Fibroblast of lung (primary cell): ENCODE measurements around the gene EPHA8. TPM values are rescaled to one million over a fixed set of nuclear protein-coding genes. Genes with fewer than 3 reads are reported as not detected.

Experiments
- DNase-seq, 2 donors: peaks; one replicate each; pipeline versions ENCODE4 v3.0.0 to v3.0.0-alpha.2; 2010; ENCODE audit warnings: low read depth in 2 of 2
- H2AFZ ChIP-seq: 2 replicates; pipeline ENCODE4 v1.5.1; 2012; ENCODE audit warnings: low read length, control low read depth, inconsistent platforms
- H3K27ac ChIP-seq: 2 replicates; pipeline ENCODE4 v1.5.1; 2011; ENCODE audit warnings: low read length, control low read depth; ENCODE audit not compliant: insufficient read depth
- H3K27me3 ChIP-seq: 2 replicates; pipeline ENCODE4 v1.5.1; 2011; ENCODE audit warnings: mild to moderate bottlenecking, low read length; ENCODE audit not compliant: control insufficient read depth, insufficient read depth
- H3K36me3 ChIP-seq: 2 replicates; pipeline ENCODE4 v1.5.1; 2011; ENCODE audit warnings: low read length; ENCODE audit not compliant: control insufficient read depth, insufficient read depth
- H3K4me1 ChIP-seq: 2 replicates; pipeline ENCODE4 v1.5.1; 2011; ENCODE audit warnings: low read length; ENCODE audit not compliant: control insufficient read depth, insufficient read depth; ENCODE audit errors: extremely low read depth
- H3K4me2 ChIP-seq: 2 replicates; pipeline ENCODE4 v1.5.1; 2011; ENCODE audit warnings: low read length, control low read depth; ENCODE audit not compliant: insufficient read depth; ENCODE audit errors: extremely low read depth
- H3K4me3 ChIP-seq, 4 experiments: fragments of 200-600 bp in 1 of 4; sonication (generic) in 1 of 4; replicated peaks in 1 of 4; 2 replicates each; pipeline ENCODE4 v1.5.1; 2011 to 2016; ENCODE audit warnings: low read length in 4 of 4, low read depth in 3 of 4, mild to moderate bottlenecking in 3 of 4, control low read depth in 2 of 4, inconsistent platforms in 1 of 4, mixed read lengths in 1 of 4; ENCODE audit not compliant: insufficient read depth in 1 of 4; ENCODE audit errors: control extremely low read depth in 1 of 4
- H3K79me2 ChIP-seq: 2 replicates; pipeline ENCODE4 v1.5.1; 2012; ENCODE audit warnings: mild to moderate bottlenecking, low read length, inconsistent platforms; ENCODE audit not compliant: control insufficient read depth, insufficient read depth
- H3K9ac ChIP-seq: 2 replicates; pipeline ENCODE4 v1.5.1; 2011; ENCODE audit warnings: mild to moderate bottlenecking, low read length, control low read depth; ENCODE audit not compliant: insufficient read depth
- H3K9me3 ChIP-seq: 2 replicates; pipeline ENCODE4 v1.5.1; 2012; ENCODE audit warnings: low read depth, low read length; ENCODE audit not compliant: control insufficient read depth, insufficient read depth
- H4K20me1 ChIP-seq: 2 replicates; pipeline ENCODE4 v1.5.1; 2011; ENCODE audit warnings: low read length; ENCODE audit not compliant: control insufficient read depth, insufficient read depth; ENCODE audit errors: extremely low read depth
- EZH2 ChIP-seq: IDR thresholded peaks from 2 replicates; pipeline ENCODE4 v1.5.1; 2012; ENCODE audit warnings: low read length, control low read depth, mild to moderate bottlenecking; ENCODE audit errors: missing control alignments
- polyA plus RNA-seq, 2 donors: library from polyadenylated mRNA; depleted of rRNA in 1 of 2; stranded (reverse) in 1 of 2; unstranded in 1 of 2; fragments of >200 nt; gene quantifications; 2 replicates each; pipeline ENCODE4 v1.2.1, GENCODE V29; 2011 to 2012; ENCODE audit warnings: missing spikeins in 1 of 2
- total RNA-seq: library from RNA; depleted of rRNA; stranded (reverse); fragments of >200 nt; gene quantifications from 2 replicates; pipeline ENCODE4 v1.2.1, GENCODE V29; 2014
- TF ChIP-seq, protein P1 (sequence below), 2 donors: IDR thresholded peaks in 1 of 2; conservative IDR thresholded peaks in 1 of 2; 1 replicate in 1 of 2; 2 replicates in 1 of 2; pipeline ENCODE4 v1.5.1; 2011 to 2012; ENCODE audit warnings: low read length in 2 of 2, control low read depth in 1 of 2, inconsistent platforms in 1 of 2, low read depth in 1 of 2, mild to moderate bottlenecking in 1 of 2

The EPHA8 gene
- total and polyA plus RNA-seq, 2 donors (not counting 1 experiment from before 2014, with no cell fraction given): not detected

DNA sequence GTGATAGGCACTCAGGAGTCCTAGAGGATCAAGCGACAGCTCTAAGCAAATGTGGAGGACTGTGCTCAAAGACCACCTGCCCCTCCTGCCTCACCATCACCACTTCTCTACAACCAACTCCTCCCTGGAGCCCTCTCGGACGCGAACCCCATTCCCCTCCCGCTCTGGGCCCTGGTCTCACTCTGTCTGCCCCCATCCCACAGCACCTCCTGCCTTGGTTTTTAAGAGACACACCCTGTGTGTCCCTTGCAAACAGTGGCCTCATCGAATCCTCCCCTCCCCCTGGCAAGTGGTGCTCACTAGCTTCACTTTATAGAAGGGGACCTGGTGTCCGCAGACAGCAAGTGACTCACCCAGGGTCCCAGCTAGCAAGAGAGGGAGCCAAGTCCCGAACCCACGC is 28.8 kb downstream of the EPHA8 start:
- H3K27me3 ChIP-seq: peaks cover 9% of the 10 kb centered on the region

DNA sequence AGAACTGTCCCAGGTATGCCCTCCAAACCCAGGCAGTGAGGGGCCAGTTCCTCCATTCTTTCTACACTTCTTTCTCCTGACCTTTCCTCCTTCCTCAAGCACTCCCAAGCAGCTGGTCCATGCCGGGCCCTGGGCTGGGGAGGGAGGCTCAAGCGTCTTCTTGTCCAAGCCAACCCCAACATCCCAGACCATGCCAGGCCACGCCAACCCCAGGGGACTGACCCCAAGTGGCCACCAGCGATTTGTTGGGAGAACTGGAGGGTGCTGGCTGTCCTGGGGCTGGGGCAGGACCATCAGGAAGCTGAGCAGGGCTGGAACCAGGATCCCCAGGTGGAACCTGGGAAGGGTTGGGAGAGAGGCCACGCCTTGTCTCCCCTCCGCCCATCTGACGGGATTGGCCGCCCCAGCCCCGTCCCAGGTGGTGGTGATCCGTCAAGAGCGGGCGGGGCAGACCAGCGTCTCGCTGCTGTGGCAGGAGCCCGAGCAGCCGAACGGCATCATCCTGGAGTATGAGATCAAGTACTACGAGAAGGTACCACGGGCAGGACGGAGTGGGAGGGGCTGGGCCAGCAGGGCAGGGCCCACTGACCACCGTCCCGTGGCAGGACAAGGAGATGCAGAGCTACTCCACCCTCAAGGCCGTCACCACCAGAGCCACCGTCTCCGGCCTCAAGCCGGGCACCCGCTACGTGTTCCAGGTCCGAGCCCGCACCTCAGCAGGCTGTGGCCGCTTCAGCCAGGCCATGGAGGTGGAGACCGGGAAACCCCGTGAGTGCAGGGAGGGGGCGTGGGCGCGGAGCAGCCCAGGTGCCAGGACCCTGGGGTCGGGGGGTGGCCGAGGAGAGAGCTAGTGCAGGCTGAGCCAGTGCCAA is 29.9 kb downstream of the EPHA8 start:
- no peaks in the 10 kb centered on the region for H4K20me1 ChIP-seq
- H3K79me2 ChIP-seq: no peaks in the 10 kb centered on the region
- H3K4me1 ChIP-seq: no peaks in the 10 kb centered on the region
- no peak for DNase-seq
- TF ChIP-seq EZH2: no peak
- TF ChIP-seq, protein P1, sequence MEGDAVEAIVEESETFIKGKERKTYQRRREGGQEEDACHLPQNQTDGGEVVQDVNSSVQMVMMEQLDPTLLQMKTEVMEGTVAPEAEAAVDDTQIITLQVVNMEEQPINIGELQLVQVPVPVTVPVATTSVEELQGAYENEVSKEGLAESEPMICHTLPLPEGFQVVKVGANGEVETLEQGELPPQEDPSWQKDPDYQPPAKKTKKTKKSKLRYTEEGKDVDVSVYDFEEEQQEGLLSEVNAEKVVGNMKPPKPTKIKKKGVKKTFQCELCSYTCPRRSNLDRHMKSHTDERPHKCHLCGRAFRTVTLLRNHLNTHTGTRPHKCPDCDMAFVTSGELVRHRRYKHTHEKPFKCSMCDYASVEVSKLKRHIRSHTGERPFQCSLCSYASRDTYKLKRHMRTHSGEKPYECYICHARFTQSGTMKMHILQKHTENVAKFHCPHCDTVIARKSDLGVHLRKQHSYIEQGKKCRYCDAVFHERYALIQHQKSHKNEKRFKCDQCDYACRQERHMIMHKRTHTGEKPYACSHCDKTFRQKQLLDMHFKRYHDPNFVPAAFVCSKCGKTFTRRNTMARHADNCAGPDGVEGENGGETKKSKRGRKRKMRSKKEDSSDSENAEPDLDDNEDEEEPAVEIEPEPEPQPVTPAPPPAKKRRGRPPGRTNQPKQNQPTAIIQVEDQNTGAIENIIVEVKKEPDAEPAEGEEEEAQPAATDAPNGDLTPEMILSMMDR (conservative IDR thresholded peaks at IDR 0.05 in 1 of 2, IDR thresholded peaks at IDR 0.05 in 1 of 2; ENCODE audit: low read depth in 1 of 2, low read length in 2 of 2): no peak
- no peaks in the 10 kb centered on the region for H3K36me3 ChIP-seq
- H3K9me3 ChIP-seq: no peaks in the 10 kb centered on the region
- no peak overlapping the region for H2AFZ ChIP-seq
- H3K4me2 ChIP-seq: no peak overlapping the region
- H3K27me3 ChIP-seq: peaks cover 10% of the 10 kb centered on the region
- no peak overlapping the region for H3K27ac ChIP-seq
- no peak overlapping the region for H3K4me3 ChIP-seq
- H3K9ac ChIP-seq: no peak overlapping the region

More for the DNA sequence above, 28.8 kb downstream of the EPHA8 start:
- Histone ChIP-seq H3K36me3 (no peaks in the 10 kb centered on the region), H3K9ac (no peak overlapping the region), H3K4me1 (no peaks in the 10 kb centered on the region), H3K4me2 (no peak overlapping the region), H2AFZ (no peak overlapping the region), H3K27ac (no peak overlapping the region), H3K79me2 (no peaks in the 10 kb centered on the region), H4K20me1 (no peaks in the 10 kb centered on the region), H3K9me3 (no peaks in the 10 kb centered on the region), H3K4me3 (no peak overlapping the region)
- DNase-seq: no peak
- no peak for TF ChIP-seq EZH2
- TF ChIP-seq, protein P1 (conservative IDR thresholded peaks at IDR 0.05 in 1 of 2, IDR thresholded peaks at IDR 0.05 in 1 of 2; ENCODE audit: low read depth in 1 of 2, low read length in 2 of 2): no peak

DNA sequence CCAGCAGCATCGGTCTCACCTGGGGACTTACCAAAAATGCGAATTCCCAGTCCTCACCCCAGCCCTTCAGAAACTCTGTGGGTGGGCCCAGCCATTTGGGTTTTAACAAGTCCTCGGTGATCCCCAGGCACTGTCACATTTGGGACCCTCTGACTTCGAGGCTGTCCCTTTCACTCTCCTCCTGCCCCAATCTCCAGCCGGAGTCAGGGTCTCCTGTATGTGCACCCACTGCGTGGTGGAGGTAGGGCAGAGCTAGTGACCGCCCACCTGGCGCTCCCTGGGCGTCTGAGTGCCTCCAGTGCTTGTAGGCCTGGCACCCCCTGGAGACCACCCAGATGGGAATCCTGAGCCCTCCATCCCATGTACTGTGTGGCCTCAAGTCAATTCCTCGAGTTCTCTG is 31.1 kb downstream of the EPHA8 start:
- no peak for DNase-seq
- no peak overlapping the region for H3K27ac ChIP-seq
- no peak overlapping the region for H3K4me3 ChIP-seq
- TF ChIP-seq, protein P1 (conservative IDR thresholded peaks at IDR 0.05 in 1 of 2, IDR thresholded peaks at IDR 0.05 in 1 of 2; ENCODE audit: low read depth in 1 of 2, low read length in 2 of 2): no peak
- TF ChIP-seq EZH2: no peak
- no peaks in the 10 kb centered on the region for H3K36me3 ChIP-seq
- H4K20me1 ChIP-seq: no peaks in the 10 kb centered on the region
- no peak overlapping the region for H3K4me2 ChIP-seq
- H3K9me3 ChIP-seq: no peaks in the 10 kb centered on the region
- H3K9ac ChIP-seq: no peak overlapping the region
- no peaks in the 10 kb centered on the region for H3K4me1 ChIP-seq
- peaks cover 14% of the 10 kb centered on the region for H3K27me3 ChIP-seq
- H3K79me2 ChIP-seq: no peaks in the 10 kb centered on the region
- no peak overlapping the region for H2AFZ ChIP-seq
